T-helper 1 cell treated with Interleukin-12 subunit alpha and Interleukin-12 subunit beta and Interleukin-4 antibody, amounts not matched to agents 30 ng/mL and 1 ng/mL, for 36 hours (primary cell): ENCODE results near the gene HTR4. TPM values are rescaled to one million over a fixed set of nuclear protein-coding genes. Genes with fewer than 3 reads are reported as not detected.

Experiments
- intact Hi-C: fragments of 100-400 bp; cut with micrococcal nuclease; formaldehyde crosslinking; loops from one replicate; pipeline ENCODE4 v1.15.1; 2024
- total RNA-seq: library from RNA; stranded (reverse); gene quantifications from 2 replicates; pipeline ENCODE4 v1.2.3, GENCODE V29; 2022

The HTR4 gene
- total RNA-seq, 1 donor from 2014 or later = not detected

DNA sequence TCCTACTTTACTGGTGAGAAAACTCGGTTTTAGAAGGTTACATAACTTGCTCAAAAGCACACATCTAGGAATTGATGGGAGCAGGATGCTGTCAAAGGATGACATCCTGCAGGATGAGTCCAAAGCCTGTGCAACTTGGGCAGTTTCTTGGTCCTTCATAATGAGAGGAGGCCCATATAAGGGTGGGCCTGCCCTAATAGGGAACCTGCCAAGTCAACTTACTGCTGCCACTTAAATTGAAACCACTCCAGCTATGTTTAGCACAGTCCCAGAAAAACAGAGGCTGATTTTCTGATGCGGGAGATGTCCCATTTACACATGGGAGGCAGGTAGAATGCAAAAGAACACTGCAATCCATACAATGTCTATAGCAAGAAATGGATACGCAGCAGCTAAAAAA, 208.7 kb downstream of the HTR4 start:
- intact Hi-C loops = loop anchor here (2.0 kb wide), 1 partner anchor 37 kb away; no protein-coding TSS in a partner anchor

GRCh38 chr5:148443998-148444397, 210.3 kb downstream of the HTR4 start:
- intact Hi-C loops = loop anchor here (1.0 to 5.0 kb wide), 9 partner anchors 39 to 825 kb away; partner anchors contain the start of gene FBXO38

- intact Hi-C loops = loop anchor here (5.0 kb wide), 1 partner anchor 496 kb away; no protein-coding TSS in a partner anchor
These were observed 211.1 kb downstream of the HTR4 start for GRCh38 chr5:148443241-148443640.

DNA sequence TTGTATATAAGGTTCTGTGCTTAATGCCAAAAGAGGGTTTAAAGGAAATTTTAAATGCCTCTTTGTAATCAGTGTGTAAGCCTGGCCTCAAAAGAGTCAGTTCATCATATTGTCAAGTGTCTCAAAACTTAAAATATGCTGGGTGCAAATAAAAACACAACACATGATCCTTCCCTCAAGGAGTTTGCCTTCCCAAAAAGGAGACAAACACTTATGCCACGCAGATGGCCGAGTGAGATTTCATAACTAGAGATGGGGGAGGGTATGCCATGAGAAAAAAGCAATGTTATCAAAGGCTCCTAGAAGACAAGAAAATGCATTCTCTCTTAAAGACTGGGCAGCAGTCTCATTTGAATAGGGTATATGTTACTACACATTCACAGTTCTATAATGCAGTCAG, 215.4 kb downstream of the HTR4 start:
- intact Hi-C loops = no loop called here

DNA sequence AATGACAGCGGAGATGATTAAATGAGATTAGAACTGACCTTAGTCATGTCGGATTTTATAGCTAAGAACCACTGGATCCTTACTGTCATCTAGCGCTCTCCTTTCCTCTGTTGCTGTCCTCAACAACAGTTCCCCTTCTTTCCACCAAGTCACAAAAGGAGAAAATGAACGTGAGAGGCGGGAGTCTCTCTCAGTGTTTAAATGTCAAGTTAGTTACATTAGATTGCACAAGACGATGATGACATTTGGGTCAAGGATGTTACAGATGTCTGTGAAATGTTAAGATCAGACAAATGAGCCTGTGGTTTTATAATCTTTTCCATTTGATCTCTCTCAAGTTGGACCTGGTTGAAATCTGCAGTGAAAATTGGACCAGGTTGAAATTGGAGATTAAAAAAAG, 217.1 kb downstream of the HTR4 start:
- intact Hi-C loops = no loop called here

- intact Hi-C loops = no loop called here
These were observed 218.3 kb downstream of the HTR4 start for GRCh38 chr5:148436029-148436428.

DNA sequence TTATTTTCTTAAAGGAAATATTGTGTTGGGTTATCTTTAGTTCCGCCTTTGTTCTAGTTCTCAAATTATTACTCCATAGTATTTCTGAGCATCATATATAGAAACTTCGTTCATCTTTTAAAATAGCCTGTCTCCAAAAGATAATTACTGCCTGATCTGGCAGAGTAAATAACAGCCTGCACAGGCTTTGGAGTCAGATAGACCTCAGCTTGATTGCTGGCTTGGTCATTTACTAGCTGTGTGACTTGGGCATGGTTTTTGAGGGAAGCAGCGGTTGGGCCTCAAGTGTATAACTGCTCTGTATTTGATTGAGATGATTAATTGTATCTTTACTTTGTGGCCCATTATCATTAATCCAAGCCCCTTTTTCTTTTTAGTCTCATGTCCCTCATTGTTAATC, 220.5 kb downstream of the HTR4 start:
- intact Hi-C loops = no loop called here

Other genes with a start within 250 kb of the HTR4 start
- gene ADRB2, start 172.1 kb upstream of the HTR4 start, total RNA-seq = 0.81 and 0.90 TPM in 2 replicates